ENCODE measurements around the gene ULBP3. TPM values are rescaled to one million over a fixed set of nuclear protein-coding genes. Genes with fewer than 3 reads are reported as not detected.

Gene ULBP3
- total and polyA plus RNA-seq, 2 donors, result 0.48 to 1.1 TPM

DNA sequence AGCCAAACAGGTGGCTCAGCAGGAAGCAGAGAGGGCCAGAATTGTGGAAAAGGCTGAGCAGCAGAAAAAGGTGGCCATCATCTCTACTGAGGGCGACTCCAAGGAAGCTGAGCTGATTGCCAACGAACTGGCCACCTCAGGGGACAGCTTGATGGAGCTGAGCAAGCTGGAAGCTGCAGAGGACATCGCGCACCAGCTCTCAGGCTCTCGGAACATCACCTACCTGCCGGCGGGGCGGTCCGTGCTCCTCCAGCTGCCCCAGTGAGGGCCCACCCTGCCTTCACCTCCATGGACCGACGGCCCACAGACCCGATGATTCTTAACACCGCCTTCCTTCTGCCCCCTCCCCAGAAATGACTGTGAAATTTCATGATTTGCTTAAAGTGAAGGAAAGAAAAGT is 25.8 kb downstream of the ULBP3 start:
- DNase-seq (ENCODE audit: low read depth in 6 of 9, low spot score in 9 of 9), result no peak

DNA sequence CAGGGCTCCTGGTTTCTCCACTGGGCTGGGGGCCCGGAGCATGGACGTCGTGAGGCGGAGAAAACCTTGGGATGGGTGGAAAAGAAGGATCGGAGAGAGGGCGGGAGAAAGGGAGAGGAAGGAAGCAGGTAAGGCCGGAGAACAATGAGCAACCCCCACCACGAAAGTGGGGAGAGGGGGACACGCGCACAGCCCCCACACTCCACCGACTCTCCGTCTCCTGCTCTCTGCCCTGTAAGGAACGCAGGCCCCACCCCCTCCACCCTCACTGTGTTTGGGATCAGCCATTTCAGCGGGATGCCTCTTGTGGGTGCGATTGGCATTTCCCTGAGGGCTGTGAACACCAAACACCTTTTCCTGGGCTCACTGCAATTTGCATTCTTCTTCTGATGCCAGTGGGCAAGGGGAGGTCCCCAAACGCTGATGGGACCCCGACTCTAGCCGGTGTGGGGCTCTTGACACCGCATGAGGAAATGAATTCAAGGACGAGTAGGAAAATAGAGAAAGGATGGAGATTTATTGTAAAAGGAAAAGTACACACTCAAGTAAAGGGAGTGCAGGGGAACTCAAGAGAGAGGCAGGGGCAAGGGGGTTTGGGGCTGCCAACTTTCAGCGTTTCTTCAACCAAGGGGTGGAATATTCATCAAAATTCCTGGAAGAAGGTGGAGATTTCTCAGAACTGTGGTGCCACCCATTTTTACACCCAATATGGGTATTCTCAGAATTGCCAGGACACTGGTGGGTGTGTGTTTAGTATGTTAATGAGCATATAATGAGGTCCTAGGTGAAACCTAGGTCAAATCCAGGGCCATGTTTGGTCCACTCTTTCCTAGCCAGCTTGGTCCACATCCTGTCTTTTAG is 30.5 kb downstream of the ULBP3 start:
- Histone ChIP-seq H3K27me3 (ENCODE audit: control insufficient read depth in 2 of 2, insufficient read depth in 1 of 2, low read length in 1 of 2) (peaks cover 32 to 84% of the 10 kb centered on the region in 2 donors), H3K36me3 (ENCODE audit: control insufficient read depth in 2 of 2, insufficient read depth in 2 of 2, low read length in 1 of 2) (no peaks in the 10 kb centered on the region), H3K4me3 (ENCODE audit: low read length in 2 of 2) (no peak overlapping the region), H3K9me3 (ENCODE audit: control insufficient read depth in 2 of 2, insufficient read depth in 1 of 2, low read length in 1 of 2) (no peaks in the 10 kb centered on the region), H3K27ac (ENCODE audit: low read depth in 1 of 2, low read length in 1 of 2) (no peak overlapping the region), H3K4me1 (ENCODE audit: control insufficient read depth in 2 of 2, insufficient read depth in 2 of 2, low read length in 2 of 2) (peaks cover 0 to 4% of the 10 kb centered on the region in 2 donors)
- 10% methylated on average over 21 of the region's 21 CpGs for WGBS
- no peak for DNase-seq (ENCODE audit: low read depth in 6 of 9, low spot score in 9 of 9)

More for the DNA sequence above, 25.8 kb downstream of the ULBP3 start:
- H3K27me3 ChIP-seq (ENCODE audit: control insufficient read depth in 2 of 2, insufficient read depth in 1 of 2, low read length in 1 of 2), result peaks cover 20 to 69% of the 10 kb centered on the region in 2 donors
- H3K4me3 ChIP-seq (ENCODE audit: low read length in 2 of 2), result no peak overlapping the region
- no peaks in the 10 kb centered on the region for H3K4me1 ChIP-seq (ENCODE audit: control insufficient read depth in 2 of 2, insufficient read depth in 2 of 2, low read length in 2 of 2)
- H3K9me3 ChIP-seq (ENCODE audit: control insufficient read depth in 2 of 2, insufficient read depth in 1 of 2, low read length in 1 of 2), result no peaks in the 10 kb centered on the region
- WGBS, result 95% methylated on average over 13 of the region's 13 CpGs
- no peaks in the 10 kb centered on the region for H3K36me3 ChIP-seq (ENCODE audit: control insufficient read depth in 2 of 2, insufficient read depth in 2 of 2, low read length in 1 of 2)
- H3K27ac ChIP-seq (ENCODE audit: low read depth in 1 of 2, low read length in 1 of 2), result no peak overlapping the region

DNA sequence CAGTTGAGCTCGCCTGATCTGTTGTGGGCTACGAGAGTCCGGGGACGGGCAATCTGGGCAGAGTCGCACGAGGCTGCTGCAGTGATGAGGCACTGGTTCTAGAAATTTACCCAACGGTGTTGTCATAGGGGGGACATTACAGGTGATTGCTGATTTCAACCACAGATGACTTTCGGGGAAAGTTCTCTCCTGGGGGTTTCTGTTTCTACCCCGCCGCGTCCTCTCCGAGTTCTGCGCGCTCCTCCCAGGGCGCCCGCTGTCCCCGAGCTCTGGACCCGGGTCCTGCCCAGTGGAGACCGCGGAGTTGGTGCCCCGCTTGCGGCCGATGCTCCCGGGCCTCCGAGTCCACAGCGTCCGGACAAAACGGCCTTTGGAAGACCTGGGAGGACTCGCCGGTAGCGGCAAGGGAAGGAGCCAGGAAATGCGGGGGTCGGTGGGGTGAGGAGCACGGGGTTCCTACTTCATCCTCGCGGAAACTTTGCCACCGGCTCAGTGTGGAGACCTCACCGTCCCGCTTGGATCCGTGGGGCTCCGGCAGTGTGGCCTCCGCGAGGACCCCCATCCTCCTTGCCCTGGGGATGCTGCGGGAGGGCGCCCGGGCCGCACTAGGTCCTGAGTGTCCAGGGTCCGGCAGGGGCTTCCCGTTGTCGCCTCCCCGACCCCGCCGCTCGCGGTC is 31.3 kb downstream of the ULBP3 start:
- Histone ChIP-seq H3K27me3 (ENCODE audit: control insufficient read depth in 2 of 2, insufficient read depth in 1 of 2, low read length in 1 of 2) (peaks cover 32 to 85% of the 10 kb centered on the region in 2 donors), H3K4me3 (ENCODE audit: low read length in 2 of 2) (no peak overlapping the region), H3K4me1 (ENCODE audit: control insufficient read depth in 2 of 2, insufficient read depth in 2 of 2, low read length in 2 of 2) (peaks cover 0 to 4% of the 10 kb centered on the region in 2 donors), H3K27ac (ENCODE audit: low read depth in 1 of 2, low read length in 1 of 2) (no peak overlapping the region), H3K9me3 (ENCODE audit: control insufficient read depth in 2 of 2, insufficient read depth in 1 of 2, low read length in 1 of 2) (no peaks in the 10 kb centered on the region), H3K36me3 (ENCODE audit: control insufficient read depth in 2 of 2, insufficient read depth in 2 of 2, low read length in 1 of 2) (no peaks in the 10 kb centered on the region)
- DNase-seq (ENCODE audit: low read depth in 6 of 9, low spot score in 9 of 9), result no peak
- WGBS, result 6% methylated on average over 55 of the region's 55 CpGs

DNA sequence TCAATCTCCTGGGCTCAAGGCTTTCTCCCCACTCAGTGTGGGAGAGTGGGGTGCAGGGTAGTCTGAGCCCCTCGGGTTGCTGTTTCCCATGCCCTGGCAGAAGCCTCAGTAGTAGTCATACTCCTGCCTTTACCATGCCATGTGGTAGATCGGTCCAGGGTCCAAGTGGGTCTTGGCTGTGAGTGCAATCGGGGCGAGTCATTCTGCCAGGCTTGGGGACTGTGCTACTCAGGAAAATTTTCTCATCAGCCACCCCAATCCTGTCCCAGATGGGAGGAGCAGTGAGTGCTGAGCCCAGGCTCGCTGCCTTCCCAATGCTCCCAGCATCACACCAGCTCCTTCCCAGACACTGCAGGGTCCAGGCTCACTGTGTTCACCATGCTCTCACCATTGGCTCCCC is 32.8 kb downstream of the ULBP3 start:
- 84% methylated on average over 5 of the region's 5 CpGs for WGBS
- peaks cover 0 to 4% of the 10 kb centered on the region in 2 donors for H3K4me1 ChIP-seq (ENCODE audit: control insufficient read depth in 2 of 2, insufficient read depth in 2 of 2, low read length in 2 of 2)
- no peaks in the 10 kb centered on the region for H3K36me3 ChIP-seq (ENCODE audit: control insufficient read depth in 2 of 2, insufficient read depth in 2 of 2, low read length in 1 of 2)
- H3K4me3 ChIP-seq (ENCODE audit: low read length in 2 of 2), result no peak overlapping the region
- H3K27me3 ChIP-seq (ENCODE audit: control insufficient read depth in 2 of 2, insufficient read depth in 1 of 2, low read length in 1 of 2), result peaks cover 32 to 85% of the 10 kb centered on the region in 2 donors
- no peaks in the 10 kb centered on the region for H3K9me3 ChIP-seq (ENCODE audit: control insufficient read depth in 2 of 2, insufficient read depth in 1 of 2, low read length in 1 of 2)
- no peak overlapping the region for H3K27ac ChIP-seq (ENCODE audit: low read depth in 1 of 2, low read length in 1 of 2)
- no peak for DNase-seq (ENCODE audit: low read depth in 6 of 9, low spot score in 9 of 9)

DNA sequence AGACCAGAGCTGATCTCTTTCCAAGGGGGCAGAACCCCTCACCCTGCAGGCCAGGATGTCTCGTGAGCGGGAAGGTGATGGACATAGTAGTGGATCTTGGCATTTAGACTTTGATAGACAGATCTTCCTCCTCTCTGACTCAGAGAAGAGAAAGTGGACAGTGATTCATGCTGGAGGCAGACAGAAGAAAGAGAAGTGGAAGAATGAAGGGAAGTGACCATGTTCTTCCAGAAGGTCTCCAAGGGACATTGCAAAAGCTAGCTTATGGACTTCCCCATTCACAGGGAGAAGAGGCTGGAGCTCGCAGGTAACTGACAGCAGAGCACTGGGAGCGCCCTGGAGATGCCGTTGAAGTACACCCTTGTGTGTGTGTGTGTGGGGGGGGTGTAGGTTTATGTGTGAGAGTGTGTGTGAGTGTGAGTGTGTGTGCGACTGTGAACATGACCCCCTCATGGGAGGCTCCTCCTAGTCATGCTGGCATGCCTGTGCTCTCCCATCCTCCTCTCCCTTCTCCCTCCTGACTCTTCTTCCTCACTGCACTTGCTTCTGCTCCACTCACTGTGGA is 35.6 kb downstream of the ULBP3 start:
- 94% methylated on average over 6 of the region's 6 CpGs for WGBS
- peaks cover 24 to 77% of the 10 kb centered on the region in 2 donors for H3K27me3 ChIP-seq (ENCODE audit: control insufficient read depth in 2 of 2, insufficient read depth in 1 of 2, low read length in 1 of 2)

DNA sequence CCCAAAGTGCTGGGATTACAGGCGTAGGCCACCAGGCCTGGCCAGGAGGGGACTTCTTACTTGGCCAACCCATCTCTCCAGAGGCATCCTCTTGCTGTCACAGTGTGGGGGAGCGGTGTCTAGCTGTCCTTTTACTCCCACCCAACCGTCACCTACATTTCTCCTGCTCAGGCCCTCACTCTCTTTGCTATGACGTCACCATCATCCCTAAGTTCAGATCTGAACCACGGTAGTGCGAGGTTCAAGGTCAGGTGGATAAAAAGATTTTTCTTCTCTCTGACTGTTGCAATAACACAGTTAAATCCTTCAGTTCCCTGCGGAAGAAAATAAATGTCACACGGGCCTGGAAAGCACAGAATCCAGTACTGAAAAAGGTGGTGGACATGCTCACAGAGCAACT is 36.3 kb downstream of the ULBP3 start:
- Histone ChIP-seq H3K27ac (ENCODE audit: low read depth in 1 of 2, low read length in 1 of 2) (no peak overlapping the region), H3K4me3 (ENCODE audit: low read length in 2 of 2) (no peak overlapping the region), H3K4me1 (ENCODE audit: control insufficient read depth in 2 of 2, insufficient read depth in 2 of 2, low read length in 2 of 2) (peaks cover 0 to 2% of the 10 kb centered on the region in 2 donors), H3K9me3 (ENCODE audit: control insufficient read depth in 2 of 2, insufficient read depth in 1 of 2, low read length in 1 of 2) (no peaks in the 10 kb centered on the region), H3K36me3 (ENCODE audit: control insufficient read depth in 2 of 2, insufficient read depth in 2 of 2, low read length in 1 of 2) (no peaks in the 10 kb centered on the region), H3K27me3 (ENCODE audit: control insufficient read depth in 2 of 2, insufficient read depth in 1 of 2, low read length in 1 of 2) (peaks cover 19 to 77% of the 10 kb centered on the region in 2 donors)
- no peak for DNase-seq (ENCODE audit: low read depth in 6 of 9, low spot score in 9 of 9)
- 96% methylated on average over 8 of the region's 8 CpGs for WGBS

More for the DNA sequence above, 35.6 kb downstream of the ULBP3 start:
- Histone ChIP-seq H3K4me1 (ENCODE audit: control insufficient read depth in 2 of 2, insufficient read depth in 2 of 2, low read length in 2 of 2) (peaks cover 0 to 4% of the 10 kb centered on the region in 2 donors), H3K27ac (ENCODE audit: low read depth in 1 of 2, low read length in 1 of 2) (no peak overlapping the region), H3K9me3 (ENCODE audit: control insufficient read depth in 2 of 2, insufficient read depth in 1 of 2, low read length in 1 of 2) (no peaks in the 10 kb centered on the region), H3K36me3 (ENCODE audit: control insufficient read depth in 2 of 2, insufficient read depth in 2 of 2, low read length in 1 of 2) (no peaks in the 10 kb centered on the region), H3K4me3 (ENCODE audit: low read length in 2 of 2) (no peak overlapping the region)
- no peak for DNase-seq (ENCODE audit: low read depth in 6 of 9, low spot score in 9 of 9)

DNA sequence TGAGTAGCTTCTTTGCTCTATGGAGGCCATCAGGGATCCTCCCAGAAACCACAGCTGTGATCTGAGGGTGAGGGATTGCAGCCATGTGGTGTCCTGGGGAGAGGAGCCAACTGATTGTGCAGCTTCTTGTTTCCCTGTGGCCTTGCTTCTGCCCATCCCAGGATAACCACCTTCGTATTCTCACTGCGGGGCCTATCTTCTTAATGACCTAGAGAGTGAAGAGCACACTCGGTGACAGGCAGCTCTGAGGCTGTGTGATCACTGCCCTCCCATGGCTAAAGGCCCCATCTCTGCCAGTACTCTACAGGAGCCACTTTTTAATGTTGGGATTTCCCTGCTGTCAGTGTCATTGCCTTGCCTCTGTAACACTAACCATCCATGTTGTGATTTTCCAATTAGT is 38.3 kb downstream of the ULBP3 start:
- Histone ChIP-seq H3K27ac (ENCODE audit: low read depth in 1 of 2, low read length in 1 of 2) (no peak overlapping the region), H3K4me3 (ENCODE audit: low read length in 2 of 2) (no peak overlapping the region), H3K4me1 (ENCODE audit: control insufficient read depth in 2 of 2, insufficient read depth in 2 of 2, low read length in 2 of 2) (peaks cover 0 to 3% of the 10 kb centered on the region in 2 donors), H3K9me3 (ENCODE audit: control insufficient read depth in 2 of 2, insufficient read depth in 1 of 2, low read length in 1 of 2) (no peaks in the 10 kb centered on the region), H3K27me3 (ENCODE audit: control insufficient read depth in 2 of 2, insufficient read depth in 1 of 2, low read length in 1 of 2) (peaks cover 23 to 77% of the 10 kb centered on the region in 2 donors), H3K36me3 (ENCODE audit: control insufficient read depth in 2 of 2, insufficient read depth in 2 of 2, low read length in 1 of 2) (no peaks in the 10 kb centered on the region)
- no peak for DNase-seq (ENCODE audit: low read depth in 6 of 9, low spot score in 9 of 9)
- 93% methylated on average over 3 of the region's 3 CpGs for WGBS

DNA sequence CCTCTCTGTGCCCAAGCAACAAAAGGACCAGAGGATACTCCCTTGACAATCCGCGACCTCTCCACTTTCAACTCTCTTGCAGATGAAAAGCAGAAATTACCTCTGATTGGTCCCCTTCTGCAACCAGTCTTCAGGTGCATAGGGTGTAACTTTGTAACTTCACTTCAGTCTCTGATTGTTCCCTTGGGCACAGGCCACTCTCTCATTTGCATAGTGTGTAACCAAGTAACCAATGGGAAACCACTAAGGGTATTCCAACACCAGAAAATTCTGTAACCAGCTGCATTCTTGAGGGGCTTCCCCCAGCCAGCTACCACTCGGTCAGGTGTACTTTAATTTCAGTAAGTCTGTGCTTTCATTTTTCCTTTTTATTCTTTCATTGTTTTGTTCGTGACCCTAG is 39.2 kb downstream of the ULBP3 start:
- H3K27me3 ChIP-seq (ENCODE audit: control insufficient read depth in 2 of 2, insufficient read depth in 1 of 2, low read length in 1 of 2), result peaks cover 29 to 77% of the 10 kb centered on the region in 2 donors
- no peak for DNase-seq (ENCODE audit: low read depth in 6 of 9, low spot score in 9 of 9)

DNA sequence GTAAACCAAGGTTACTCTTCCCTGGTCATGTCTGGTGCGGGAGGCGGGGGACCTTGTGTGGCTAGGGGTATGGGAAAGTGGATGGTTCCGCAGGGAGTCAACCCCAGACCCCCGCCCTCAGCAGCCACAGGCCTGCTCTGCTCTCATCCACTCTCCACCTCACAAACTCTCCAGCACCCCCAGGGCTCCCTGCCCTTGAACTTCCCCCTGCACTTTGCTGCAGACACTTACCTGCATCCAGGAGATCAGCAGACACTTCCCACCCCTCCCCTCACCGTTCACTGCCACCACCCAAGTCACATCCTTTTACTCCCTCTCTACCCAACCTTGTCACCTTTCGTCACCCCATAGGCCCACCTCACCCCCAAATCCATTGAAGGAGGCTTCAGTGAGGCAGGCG is 39.6 kb downstream of the ULBP3 start:
- no peak for DNase-seq (ENCODE audit: low read depth in 6 of 9, low spot score in 9 of 9)
- 93% methylated on average over 7 of the region's 7 CpGs for WGBS
- Histone ChIP-seq H3K4me1 (ENCODE audit: control insufficient read depth in 2 of 2, insufficient read depth in 2 of 2, low read length in 2 of 2) (peaks cover 0 to 7% of the 10 kb centered on the region in 2 donors), H3K27me3 (ENCODE audit: control insufficient read depth in 2 of 2, insufficient read depth in 1 of 2, low read length in 1 of 2) (peaks cover 28 to 80% of the 10 kb centered on the region in 2 donors), H3K9me3 (ENCODE audit: control insufficient read depth in 2 of 2, insufficient read depth in 1 of 2, low read length in 1 of 2) (no peaks in the 10 kb centered on the region), H3K27ac (ENCODE audit: low read depth in 1 of 2, low read length in 1 of 2) (no peak overlapping the region), H3K36me3 (ENCODE audit: control insufficient read depth in 2 of 2, insufficient read depth in 2 of 2, low read length in 1 of 2) (no peaks in the 10 kb centered on the region), H3K4me3 (ENCODE audit: low read length in 2 of 2) (no peak overlapping the region)

More for the DNA sequence above, 39.2 kb downstream of the ULBP3 start:
- 85% methylated on average over 4 of the region's 4 CpGs for WGBS
- Histone ChIP-seq H3K27ac (ENCODE audit: low read depth in 1 of 2, low read length in 1 of 2) (no peak overlapping the region), H3K4me3 (ENCODE audit: low read length in 2 of 2) (no peak overlapping the region), H3K4me1 (ENCODE audit: control insufficient read depth in 2 of 2, insufficient read depth in 2 of 2, low read length in 2 of 2) (peaks cover 0 to 7% of the 10 kb centered on the region in 2 donors), H3K9me3 (ENCODE audit: control insufficient read depth in 2 of 2, insufficient read depth in 1 of 2, low read length in 1 of 2) (no peaks in the 10 kb centered on the region), H3K36me3 (ENCODE audit: control insufficient read depth in 2 of 2, insufficient read depth in 2 of 2, low read length in 1 of 2) (no peaks in the 10 kb centered on the region)

Data from thymus (tissue), 11 donors.